HepG2 (cell line): Measurements from ENCODE around the gene NIP7. TPM values are rescaled to one million over a fixed set of nuclear protein-coding genes. Genes with fewer than 3 reads are reported as not detected.

Experiments used
- GABPA ChIP-seq, 2 experiments: IDR thresholded peaks; 2 replicates each; pipeline ENCODE4 v1.6.1; 2011 to 2016; ENCODE audit warnings: low read depth in 2 of 2, low read length in 1 of 2, missing biosample characterization in 1 of 2, missing genetic modification characterization in 1 of 2
- HOXA7 ChIP-seq: sonication (generic); formaldehyde crosslinking; IDR thresholded peaks from 2 replicates; pipeline ENCODE4 v1.8.1; 2022; ENCODE audit warnings: mild to moderate bottlenecking, missing genetic modification reagents, moderate library complexity
- KAT7 ChIP-seq: IDR thresholded peaks from 2 replicates; pipeline ENCODE4 v1.6.1; 2018; ENCODE audit warnings: borderline replicate concordance, missing compliant biosample characterization
- MXI1 ChIP-seq: IDR thresholded peaks from 3 replicates; pipeline ENCODE4 v1.6.1; 2012; ENCODE audit warnings: low read depth, low read length, inconsistent platforms, borderline replicate concordance
- NFYC ChIP-seq: IDR thresholded peaks from 2 replicates; pipeline ENCODE4 v1.6.1; 2016; ENCODE audit warnings: missing genetic modification reagents, missing compliant biosample characterization
- ONECUT2 ChIP-seq: sonication (generic); formaldehyde crosslinking; IDR thresholded peaks from 2 replicates; pipeline ENCODE4 v1.4.0; 2020; ENCODE audit warnings: missing genetic modification reagents
- ZNF331 ChIP-seq: sonication (generic); formaldehyde crosslinking; IDR thresholded peaks from 2 replicates; pipeline ENCODE4 v1.4.0; 2020; ENCODE audit warnings: missing genetic modification reagents
- ZNF670 ChIP-seq: sonication (generic); formaldehyde crosslinking; IDR thresholded peaks from 2 replicates; pipeline ENCODE4 v1.8.0; 2022; ENCODE audit warnings: mild to moderate bottlenecking, missing genetic modification reagents, borderline replicate concordance
- ZNF75D ChIP-seq: sonication (generic); formaldehyde crosslinking; IDR thresholded peaks from 2 replicates; pipeline ENCODE4 v1.8.1; 2023; ENCODE audit warnings: missing genetic modification reagents, mild to moderate bottlenecking, borderline replicate concordance
- polyA plus RNA-seq, 8 experiments: library from polyadenylated mRNA; depleted of rRNA in 3 of 8; stranded (reverse) in 7 of 8; unstranded in 1 of 8; fragments of >200 nt; fragmentation: Illumina TruSeq in 4 of 8; extraction: Trizol in 4 of 8; gene quantifications; 2 replicates each; pipeline versions ENCODE4 v1.2.1 to v1.2.3, GENCODE V29; 2011 to 2016; ENCODE audit warnings: low read depth in 4 of 8, missing spikeins in 1 of 8, mixed read lengths in 1 of 8; ENCODE audit not compliant: insufficient read depth in 1 of 8
- total RNA-seq, 5 experiments: library from RNA; depleted of rRNA; stranded (reverse); fragments of >200 nt; fragmentation: Illumina TruSeq; extraction: Trizol; gene quantifications; 2 replicates each; pipeline ENCODE4 v1.2.3, GENCODE V29; 2016; ENCODE audit warnings: low read depth in 1 of 5
- TF ChIP-seq, protein P1 (sequence below): sonication (generic); formaldehyde crosslinking; IDR thresholded peaks from 2 replicates; pipeline ENCODE4 v1.5.1; 2020; ENCODE audit warnings: mild to moderate bottlenecking, missing genetic modification reagents, borderline replicate concordance
- TF ChIP-seq, protein P2 (sequence below): IDR thresholded peaks from 2 replicates; pipeline ENCODE4 v1.6.1; 2012; ENCODE audit warnings: low read depth, low read length, improper control_type of control experiment
- TF ChIP-seq, protein P3 (sequence below): sonication (generic); formaldehyde crosslinking; IDR thresholded peaks from 2 replicates; pipeline ENCODE4 v1.8.1; 2023; ENCODE audit warnings: mild to moderate bottlenecking, missing genetic modification reagents
- TF ChIP-seq, protein P4 (sequence below): conservative IDR thresholded peaks from 2 replicates; pipeline ENCODE4 v1.6.1; 2018; ENCODE audit warnings: missing genetic modification reagents
- TF ChIP-seq, protein P5 (sequence below): IDR thresholded peaks from 2 replicates; pipeline ENCODE4 v1.6.1; 2016; ENCODE audit warnings: low read depth, borderline replicate concordance
- TF ChIP-seq, protein P6 (sequence below): IDR thresholded peaks from 2 replicates; pipeline ENCODE4 v1.6.1; 2016; ENCODE audit warnings: mild to moderate bottlenecking

Gene NIP7
- total and polyA plus RNA-seq, 2 of the 13 experiments (the other 11 are each of a cell fraction or from before 2014, with no cell fraction given) = 15.3 to 114 TPM

DNA sequence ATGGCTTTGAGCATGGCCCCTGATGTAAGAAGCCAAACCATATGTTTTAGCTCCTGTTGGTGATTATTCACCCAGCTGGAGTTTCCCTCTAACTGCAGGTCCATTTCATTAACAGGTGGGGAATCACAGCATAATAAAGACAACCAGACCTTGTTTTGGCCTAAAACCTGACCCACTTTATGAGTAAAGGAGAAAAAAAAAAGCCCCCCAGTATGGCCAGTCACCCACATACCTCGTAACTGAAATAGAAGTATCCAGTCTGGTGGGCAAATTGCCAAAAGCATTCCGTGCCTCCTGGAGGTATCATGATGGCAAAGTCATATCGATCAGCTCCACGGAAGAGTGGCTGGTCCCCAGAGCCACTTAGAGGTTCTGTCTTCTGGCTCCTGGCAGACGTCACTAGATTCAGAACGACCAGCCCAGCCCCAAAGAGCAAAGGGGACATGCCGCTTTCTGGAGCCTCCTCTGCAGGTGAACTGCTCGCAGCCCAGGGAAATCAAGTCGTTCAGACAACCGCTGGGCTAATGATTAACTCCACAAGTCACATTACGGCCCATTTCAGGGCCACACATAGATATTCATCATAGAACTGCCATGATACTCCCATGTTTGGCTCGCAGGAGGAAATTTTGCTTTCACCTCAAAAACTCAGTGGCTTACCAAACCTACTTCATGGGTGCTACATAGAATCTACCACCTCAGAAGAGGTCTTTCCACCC lies 11.9 kb downstream of the NIP7 start, which contains the start of gene TMED6 (continued):
- TF ChIP-seq HOXA7 (no peak), ONECUT2 (CRISPR knock-in tag) (peak; percentile 47; the same call in 1 of the 2 replicates), ZNF75D (CRISPR knock-in tag) (no peak), ZNF670 (CRISPR knock-in tag) (peak; percentile 68; the same call in 1 of the 2 replicates), KAT7 (CRISPR knock-in tag) (peak; percentile 10; the same call in 1 of the 2 replicates), NFYC (CRISPR knock-in tag) (no peak), MXI1 (peak; percentile 33; the same call in 1 of the 3 replicates), ZNF331 (CRISPR knock-in tag) (peak; percentile 38; the same call in 1 of the 2 replicates), GABPA (IDR thresholded peaks at IDR 0.05; ENCODE audit: low read depth, low read length) (no peak), GABPA (CRISPR knock-in tag; IDR thresholded peaks at IDR 0.05; ENCODE audit: low read depth) (peak; percentile 37; the same call in 1 of the 2 replicates)
- TF ChIP-seq, protein P1, sequence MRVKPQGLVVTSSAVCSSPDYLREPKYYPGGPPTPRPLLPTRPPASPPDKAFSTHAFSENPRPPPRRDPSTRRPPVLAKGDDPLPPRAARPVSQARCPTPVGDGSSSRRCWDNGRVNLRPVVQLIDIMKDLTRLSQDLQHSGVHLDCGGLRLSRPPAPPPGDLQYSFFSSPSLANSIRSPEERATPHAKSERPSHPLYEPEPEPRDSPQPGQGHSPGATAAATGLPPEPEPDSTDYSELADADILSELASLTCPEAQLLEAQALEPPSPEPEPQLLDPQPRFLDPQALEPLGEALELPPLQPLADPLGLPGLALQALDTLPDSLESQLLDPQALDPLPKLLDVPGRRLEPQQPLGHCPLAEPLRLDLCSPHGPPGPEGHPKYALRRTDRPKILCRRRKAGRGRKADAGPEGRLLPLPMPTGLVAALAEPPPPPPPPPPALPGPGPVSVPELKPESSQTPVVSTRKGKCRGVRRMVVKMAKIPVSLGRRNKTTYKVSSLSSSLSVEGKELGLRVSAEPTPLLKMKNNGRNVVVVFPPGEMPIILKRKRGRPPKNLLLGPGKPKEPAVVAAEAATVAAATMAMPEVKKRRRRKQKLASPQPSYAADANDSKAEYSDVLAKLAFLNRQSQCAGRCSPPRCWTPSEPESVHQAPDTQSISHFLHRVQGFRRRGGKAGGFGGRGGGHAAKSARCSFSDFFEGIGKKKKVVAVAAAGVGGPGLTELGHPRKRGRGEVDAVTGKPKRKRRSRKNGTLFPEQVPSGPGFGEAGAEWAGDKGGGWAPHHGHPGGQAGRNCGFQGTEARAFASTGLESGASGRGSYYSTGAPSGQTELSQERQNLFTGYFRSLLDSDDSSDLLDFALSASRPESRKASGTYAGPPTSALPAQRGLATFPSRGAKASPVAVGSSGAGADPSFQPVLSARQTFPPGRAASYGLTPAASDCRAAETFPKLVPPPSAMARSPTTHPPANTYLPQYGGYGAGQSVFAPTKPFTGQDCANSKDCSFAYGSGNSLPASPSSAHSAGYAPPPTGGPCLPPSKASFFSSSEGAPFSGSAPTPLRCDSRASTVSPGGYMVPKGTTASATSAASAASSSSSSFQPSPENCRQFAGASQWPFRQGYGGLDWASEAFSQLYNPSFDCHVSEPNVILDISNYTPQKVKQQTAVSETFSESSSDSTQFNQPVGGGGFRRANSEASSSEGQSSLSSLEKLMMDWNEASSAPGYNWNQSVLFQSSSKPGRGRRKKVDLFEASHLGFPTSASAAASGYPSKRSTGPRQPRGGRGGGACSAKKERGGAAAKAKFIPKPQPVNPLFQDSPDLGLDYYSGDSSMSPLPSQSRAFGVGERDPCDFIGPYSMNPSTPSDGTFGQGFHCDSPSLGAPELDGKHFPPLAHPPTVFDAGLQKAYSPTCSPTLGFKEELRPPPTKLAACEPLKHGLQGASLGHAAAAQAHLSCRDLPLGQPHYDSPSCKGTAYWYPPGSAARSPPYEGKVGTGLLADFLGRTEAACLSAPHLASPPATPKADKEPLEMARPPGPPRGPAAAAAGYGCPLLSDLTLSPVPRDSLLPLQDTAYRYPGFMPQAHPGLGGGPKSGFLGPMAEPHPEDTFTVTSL (CRISPR knock-in tag) = peak; percentile 29; the same call in 1 of the 2 replicates
- TF ChIP-seq, protein P2, sequence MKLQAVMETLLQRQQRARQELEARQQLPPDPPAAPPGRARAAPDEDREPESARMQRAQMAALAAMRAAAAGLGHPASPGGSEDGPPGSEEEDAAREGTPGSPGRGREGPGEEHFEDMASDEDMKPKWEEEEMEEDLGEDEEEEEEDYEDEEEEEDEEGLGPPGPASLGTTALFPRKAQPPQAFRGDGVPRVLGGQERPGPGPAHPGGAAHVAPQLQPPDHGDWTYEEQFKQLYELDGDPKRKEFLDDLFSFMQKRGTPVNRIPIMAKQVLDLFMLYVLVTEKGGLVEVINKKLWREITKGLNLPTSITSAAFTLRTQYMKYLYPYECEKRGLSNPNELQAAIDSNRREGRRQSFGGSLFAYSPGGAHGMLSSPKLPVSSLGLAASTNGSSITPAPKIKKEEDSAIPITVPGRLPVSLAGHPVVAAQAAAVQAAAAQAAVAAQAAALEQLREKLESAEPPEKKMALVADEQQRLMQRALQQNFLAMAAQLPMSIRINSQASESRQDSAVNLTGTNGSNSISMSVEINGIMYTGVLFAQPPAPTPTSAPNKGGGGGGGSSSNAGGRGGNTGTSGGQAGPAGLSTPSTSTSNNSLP = peak; percentile 67; the same call in 1 of the 2 replicates
- TF ChIP-seq, protein P3, sequence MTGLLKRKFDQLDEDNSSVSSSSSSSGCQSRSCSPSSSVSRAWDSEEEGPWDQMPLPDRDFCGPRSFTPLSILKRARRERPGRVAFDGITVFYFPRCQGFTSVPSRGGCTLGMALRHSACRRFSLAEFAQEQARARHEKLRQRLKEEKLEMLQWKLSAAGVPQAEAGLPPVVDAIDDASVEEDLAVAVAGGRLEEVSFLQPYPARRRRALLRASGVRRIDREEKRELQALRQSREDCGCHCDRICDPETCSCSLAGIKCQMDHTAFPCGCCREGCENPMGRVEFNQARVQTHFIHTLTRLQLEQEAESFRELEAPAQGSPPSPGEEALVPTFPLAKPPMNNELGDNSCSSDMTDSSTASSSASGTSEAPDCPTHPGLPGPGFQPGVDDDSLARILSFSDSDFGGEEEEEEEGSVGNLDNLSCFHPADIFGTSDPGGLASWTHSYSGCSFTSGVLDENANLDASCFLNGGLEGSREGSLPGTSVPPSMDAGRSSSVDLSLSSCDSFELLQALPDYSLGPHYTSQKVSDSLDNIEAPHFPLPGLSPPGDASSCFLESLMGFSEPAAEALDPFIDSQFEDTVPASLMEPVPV (CRISPR knock-in tag) = no peak
- TF ChIP-seq, protein P4, sequence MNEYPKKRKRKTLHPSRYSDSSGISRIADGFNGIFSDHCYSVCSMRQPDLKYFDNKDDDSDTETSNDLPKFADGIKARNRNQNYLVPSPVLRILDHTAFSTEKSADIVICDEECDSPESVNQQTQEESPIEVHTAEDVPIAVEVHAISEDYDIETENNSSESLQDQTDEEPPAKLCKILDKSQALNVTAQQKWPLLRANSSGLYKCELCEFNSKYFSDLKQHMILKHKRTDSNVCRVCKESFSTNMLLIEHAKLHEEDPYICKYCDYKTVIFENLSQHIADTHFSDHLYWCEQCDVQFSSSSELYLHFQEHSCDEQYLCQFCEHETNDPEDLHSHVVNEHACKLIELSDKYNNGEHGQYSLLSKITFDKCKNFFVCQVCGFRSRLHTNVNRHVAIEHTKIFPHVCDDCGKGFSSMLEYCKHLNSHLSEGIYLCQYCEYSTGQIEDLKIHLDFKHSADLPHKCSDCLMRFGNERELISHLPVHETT = 0 out of 2 replicates have a peak, but pooled peaks have one; percentile 47
- TF ChIP-seq, protein P5, sequence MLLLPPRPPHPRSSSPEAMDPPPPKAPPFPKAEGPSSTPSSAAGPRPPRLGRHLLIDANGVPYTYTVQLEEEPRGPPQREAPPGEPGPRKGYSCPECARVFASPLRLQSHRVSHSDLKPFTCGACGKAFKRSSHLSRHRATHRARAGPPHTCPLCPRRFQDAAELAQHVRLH (CRISPR knock-in tag) = peak; percentile 33; the same call in 1 of the 2 replicates
- TF ChIP-seq, protein P6, sequence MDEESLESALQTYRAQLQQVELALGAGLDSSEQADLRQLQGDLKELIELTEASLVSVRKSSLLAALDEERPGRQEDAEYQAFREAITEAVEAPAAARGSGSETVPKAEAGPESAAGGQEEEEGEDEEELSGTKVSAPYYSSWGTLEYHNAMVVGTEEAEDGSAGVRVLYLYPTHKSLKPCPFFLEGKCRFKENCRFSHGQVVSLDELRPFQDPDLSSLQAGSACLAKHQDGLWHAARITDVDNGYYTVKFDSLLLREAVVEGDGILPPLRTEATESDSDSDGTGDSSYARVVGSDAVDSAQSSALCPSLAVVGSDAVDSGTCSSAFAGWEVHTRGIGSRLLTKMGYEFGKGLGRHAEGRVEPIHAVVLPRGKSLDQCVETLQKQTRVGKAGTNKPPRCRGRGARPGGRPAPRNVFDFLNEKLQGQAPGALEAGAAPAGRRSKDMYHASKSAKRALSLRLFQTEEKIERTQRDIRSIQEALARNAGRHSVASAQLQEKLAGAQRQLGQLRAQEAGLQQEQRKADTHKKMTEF = peak; percentile 42; the same call in 1 of the 2 replicates
